GM12864 (cell line): Measurements from ENCODE around the gene IMP4.

Experiments used
- DNase-seq: peaks from one replicate; pipeline ENCODE4 v3.0.0-alpha.2; 2011; ENCODE audit warnings: low read depth
- H3K4me3 ChIP-seq: 2 replicates; pipeline ENCODE4 v1.5.1; 2011; ENCODE audit warnings: mild to moderate bottlenecking, low read depth, low read length, control low read depth
- TF ChIP-seq, protein P1 (sequence below): IDR thresholded peaks from 2 replicates; pipeline ENCODE4 v1.5.1; 2011; ENCODE audit warnings: low read depth, mild to moderate bottlenecking, moderate library complexity, low read length, control low read depth, inconsistent platforms; ENCODE audit errors: missing control alignments

Gene IMP4

DNA sequence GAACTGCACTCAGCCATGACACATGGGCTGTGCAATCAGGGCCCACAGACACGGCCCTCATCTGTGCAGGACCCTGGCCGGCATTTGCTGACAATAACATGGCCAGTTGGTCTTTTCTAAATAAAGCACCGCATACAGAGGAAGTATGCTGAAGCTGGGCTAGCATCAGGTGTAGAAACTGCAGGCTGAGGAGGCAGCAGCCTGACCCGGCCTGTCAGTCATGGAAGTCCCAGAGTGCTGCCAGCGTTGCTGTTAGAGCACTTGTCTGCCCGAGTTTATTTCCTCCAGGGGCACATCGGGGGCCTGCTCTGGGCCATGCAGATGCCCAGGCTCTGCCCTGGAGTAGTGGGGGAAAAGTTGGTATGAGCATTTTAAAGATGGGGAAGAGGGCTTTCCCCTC, 9.0 kb downstream of the IMP4 start:
- H3K4me3 ChIP-seq, result no peak overlapping the region
- TF ChIP-seq, protein P1, sequence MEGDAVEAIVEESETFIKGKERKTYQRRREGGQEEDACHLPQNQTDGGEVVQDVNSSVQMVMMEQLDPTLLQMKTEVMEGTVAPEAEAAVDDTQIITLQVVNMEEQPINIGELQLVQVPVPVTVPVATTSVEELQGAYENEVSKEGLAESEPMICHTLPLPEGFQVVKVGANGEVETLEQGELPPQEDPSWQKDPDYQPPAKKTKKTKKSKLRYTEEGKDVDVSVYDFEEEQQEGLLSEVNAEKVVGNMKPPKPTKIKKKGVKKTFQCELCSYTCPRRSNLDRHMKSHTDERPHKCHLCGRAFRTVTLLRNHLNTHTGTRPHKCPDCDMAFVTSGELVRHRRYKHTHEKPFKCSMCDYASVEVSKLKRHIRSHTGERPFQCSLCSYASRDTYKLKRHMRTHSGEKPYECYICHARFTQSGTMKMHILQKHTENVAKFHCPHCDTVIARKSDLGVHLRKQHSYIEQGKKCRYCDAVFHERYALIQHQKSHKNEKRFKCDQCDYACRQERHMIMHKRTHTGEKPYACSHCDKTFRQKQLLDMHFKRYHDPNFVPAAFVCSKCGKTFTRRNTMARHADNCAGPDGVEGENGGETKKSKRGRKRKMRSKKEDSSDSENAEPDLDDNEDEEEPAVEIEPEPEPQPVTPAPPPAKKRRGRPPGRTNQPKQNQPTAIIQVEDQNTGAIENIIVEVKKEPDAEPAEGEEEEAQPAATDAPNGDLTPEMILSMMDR, result no peak
- no peak for DNase-seq

DNA sequence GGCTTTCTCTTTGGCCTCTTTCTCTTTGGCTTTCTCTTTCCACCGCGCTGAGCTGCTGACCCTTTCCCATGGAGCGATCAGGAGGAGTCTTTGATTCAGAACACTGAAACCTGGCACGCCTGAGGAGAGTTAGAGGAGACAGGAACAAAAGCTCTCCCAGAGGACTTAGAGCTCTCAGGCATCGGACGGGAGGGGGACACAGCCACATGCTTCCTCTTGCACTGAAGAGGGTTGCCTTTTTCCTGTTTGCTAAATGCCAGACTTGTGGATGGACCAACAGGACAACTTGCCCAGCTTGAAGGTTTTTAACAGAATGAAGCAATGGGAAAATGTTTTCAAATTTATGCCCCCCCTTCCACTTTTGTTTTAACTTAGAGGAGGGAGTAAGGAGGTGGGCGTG, 9.5 kb downstream of the IMP4 start:
- no peak for DNase-seq
- no peak overlapping the region for H3K4me3 ChIP-seq
- TF ChIP-seq, protein P1, result no peak

DNA sequence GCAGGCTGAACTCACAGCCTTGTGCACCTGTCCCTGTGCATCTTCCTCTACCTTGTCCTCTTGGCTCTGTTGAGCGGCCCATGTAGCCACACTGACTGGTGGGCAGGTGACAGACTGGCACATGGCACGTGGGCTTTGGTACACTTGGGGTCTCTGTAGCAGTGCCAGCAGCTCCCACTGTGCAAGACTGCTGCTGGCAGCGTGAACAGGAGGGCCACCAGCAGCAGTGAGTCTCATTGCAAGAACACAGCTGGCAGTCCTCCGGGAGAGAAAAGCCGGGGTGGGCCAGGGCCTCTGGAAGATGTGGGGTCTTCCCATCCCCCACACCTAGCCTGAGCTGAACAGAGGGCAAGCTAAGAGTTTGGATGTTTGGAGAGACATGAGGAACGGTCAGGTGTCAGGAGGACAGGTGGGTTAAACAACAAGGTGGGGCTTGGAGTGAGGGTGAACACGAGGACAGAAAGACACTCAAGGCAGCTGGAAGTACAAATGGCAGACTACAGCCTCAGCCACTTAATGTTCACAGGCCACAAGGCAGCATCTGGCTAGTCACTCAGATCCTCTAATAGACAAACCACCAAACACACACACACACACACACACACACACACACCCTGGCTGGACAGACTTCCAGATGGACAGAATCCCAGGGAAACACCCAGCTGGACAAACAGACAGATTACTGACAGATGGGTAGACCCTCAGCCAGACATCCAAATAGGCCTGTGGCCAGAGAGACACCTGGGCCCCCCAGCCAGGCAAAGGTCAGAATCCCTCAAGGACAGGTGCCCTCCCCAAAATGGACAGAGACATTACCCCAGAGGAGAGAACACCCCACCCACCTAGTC, 10.8 kb downstream of the IMP4 start:
- no peak for DNase-seq
- TF ChIP-seq, protein P1, result no peak
- no peak overlapping the region for H3K4me3 ChIP-seq

DNA sequence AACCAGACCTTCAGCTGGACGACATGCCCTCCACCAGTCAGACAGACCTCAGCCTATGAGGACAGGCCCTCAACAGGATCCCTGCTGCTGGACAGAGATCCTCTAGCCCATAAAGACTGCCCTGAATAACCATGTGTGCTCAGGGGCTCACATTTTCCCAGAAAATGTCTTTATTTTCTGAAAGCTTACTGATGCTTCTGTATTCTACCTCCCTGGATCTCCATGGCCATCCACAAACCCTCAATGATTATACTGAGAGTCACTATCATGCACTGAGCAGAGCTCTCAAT, 11.4 kb downstream of the IMP4 start:
- no peak overlapping the region for H3K4me3 ChIP-seq
- TF ChIP-seq, protein P1, result no peak
- DNase-seq, result no peak

DNA sequence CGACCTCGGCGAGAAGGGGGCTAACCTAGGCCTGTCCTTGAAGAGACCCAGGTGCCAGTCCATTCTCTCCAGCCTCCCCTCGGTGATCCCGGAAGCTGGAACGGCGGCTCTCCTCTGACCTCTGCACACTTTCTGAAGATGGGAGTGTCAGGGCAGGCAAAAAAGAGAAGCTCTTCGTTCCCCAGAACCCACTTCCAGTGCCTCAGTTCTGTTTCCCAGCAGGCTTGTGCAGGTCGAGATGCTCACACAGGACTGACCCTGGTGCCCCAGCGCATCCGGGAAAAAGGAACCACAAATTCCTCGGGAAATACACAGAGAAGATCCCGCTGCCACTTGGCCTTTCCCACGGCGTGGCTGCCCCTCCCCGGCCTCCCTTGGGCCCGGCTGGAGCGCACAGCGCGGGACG, 12.5 kb downstream of the IMP4 start:
- TF ChIP-seq, protein P1, result no peak
- H3K4me3 ChIP-seq, result peak overlapping the region; percentile 80
- DNase-seq, result no peak

DNA sequence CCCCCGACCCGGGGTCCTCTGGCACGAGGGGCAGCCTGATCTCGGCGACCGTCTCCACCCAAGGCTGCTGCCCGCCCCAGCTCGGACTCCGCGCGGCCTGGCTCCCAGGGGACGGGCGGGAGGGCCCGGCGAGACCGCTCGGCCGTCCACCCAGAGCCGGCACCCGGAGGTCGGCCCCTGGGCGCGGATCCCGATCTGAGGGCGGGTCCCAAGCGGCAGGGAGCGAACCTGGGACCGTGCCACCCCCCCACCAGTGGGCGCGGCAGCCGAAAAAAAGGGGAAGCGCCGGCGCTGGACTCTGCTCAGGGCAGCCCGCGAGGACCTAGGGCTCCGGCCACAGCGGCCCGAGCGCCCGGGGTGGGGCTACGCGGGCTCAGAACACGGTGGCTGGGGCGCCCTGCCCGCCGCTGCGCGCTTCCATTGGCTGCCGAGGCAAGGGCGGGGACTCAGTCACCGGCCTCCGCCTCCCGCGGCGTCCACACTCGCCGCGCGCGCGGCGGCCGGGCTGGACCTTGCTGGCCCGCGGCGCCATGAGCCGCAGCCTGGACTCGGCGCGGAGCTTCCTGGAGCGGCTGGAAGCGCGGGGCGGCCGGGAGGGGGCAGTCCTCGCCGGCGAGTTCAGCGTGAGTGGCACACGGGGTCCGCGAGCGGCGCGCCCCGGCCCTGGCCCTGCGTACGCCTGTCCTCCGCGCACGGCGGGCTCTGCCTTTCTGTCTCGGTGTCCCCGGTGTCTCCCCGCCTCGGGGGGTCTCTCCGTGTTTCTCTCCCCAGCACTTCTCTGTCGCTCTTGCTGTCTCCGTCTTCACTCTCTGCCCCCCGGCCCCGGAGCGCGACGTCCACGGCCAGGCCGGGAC, 13.1 kb downstream of the IMP4 start, which contains the start of gene PTPN18:
Gene PTPN18, plus strand, starts transcription at position 479 of the 854 bp plus-strand sequence. Its CDS starts 52 bp downstream, at position 531.
- TF ChIP-seq, protein P1, result peak; percentile 41
- DNase-seq, result no peak
- H3K4me3 ChIP-seq, result peak within 1 kb of the TSS; percentile 80
